ENCODE measurements around the gene GSC2.
A peak's percentile ranks its signal among the peaks of the same experiment; 100 is the strongest.

Gene GSC2

DNA sequence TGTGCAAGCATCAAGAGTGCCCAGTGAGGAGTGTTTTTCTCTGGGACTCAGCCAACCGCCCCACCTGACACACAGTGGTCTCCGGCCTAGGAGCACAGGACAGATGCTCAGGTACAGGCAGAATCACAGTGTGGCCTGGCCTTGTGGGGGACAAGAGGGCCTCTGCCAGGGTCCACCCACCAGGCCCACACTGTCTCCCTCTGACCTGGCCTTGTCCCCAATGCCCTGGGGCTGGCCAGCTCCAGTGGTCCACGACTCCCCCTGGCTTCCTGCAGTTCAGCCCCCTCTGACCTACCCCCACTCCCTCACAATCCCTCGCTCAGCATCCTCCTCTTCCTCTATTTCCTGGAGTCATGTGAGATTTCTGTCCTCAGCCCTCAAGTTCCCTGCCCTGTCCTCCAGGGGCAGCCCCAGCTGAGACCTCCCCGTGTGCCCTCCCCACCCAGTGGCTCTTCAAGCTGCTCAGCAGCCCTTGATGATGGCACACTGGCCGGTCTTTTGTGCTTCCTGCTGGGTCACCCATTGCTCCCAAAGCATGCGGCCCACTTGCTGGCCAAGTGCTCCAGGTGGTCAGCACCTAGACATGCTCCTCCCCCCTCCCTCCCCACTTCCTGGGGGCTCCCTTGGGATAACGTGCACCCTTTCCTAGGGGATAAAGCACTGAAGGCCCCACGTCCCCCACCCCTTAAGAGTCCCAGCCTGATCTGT lies 17.2 kb downstream of the GSC2 start:
- DNase-seq = no peak

DNA sequence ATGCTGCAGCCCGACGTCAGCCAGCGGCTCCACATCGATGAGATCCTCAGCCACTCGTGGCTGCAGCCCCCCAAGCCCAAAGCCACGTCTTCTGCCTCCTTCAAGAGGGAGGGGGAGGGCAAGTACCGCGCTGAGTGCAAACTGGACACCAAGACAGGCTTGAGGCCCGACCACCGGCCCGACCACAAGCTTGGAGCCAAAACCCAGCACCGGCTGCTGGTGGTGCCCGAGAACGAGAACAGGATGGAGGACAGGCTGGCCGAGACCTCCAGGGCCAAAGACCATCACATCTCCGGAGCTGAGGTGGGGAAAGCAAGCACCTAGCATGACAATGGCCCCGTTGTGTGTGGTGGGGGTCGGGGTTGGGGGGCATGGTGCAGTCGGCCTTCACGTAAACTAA lies 17.9 kb downstream of the GSC2 start:
- no peak for DNase-seq

DNA sequence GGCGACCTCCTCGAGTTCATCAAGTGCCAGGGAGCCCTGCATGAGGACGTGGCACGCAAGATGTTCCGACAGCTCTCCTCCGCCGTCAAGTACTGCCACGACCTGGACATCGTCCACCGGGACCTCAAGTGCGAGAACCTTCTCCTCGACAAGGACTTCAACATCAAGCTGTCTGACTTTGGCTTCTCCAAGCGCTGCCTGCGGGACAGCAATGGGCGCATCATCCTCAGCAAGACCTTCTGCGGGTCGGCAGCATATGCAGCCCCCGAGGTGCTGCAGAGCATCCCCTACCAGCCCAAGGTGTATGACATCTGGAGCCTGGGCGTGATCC lies 18.4 kb downstream of the GSC2 start:
- no peak for DNase-seq

DNA sequence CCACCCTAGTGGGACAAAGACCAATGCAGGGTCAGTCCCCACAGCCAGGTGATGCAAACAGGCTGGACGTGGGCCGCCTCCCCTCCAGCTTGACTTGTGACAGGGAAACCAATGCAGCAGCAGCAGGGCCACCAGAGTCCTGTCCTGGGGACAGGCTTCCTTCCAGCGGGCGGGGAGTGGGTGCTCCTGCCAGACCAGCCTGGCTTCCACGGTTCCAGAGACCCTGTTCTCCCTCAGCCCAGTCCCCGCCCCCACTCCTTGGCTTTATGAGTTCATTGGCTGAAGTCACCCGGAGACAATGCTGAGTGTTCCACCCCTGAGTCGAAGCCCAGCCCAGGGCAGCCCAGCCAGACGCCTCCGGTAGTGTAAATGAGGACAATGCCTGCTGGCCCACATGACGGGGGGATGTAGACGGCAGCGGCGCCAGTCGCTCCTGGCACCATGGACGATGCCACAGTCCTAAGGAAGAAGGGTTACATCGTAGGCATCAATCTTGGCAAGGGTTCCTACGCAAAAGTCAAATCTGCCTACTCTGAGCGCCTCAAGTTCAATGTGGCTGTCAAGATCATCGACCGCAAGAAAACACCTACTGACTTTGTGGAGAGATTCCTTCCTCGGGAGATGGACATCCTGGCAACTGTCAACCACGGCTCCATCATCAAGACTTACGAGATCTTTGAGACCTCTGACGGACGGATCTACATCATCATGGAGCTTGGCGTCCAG lies 19.0 kb downstream of the GSC2 start, which contains the start of gene TSSK2:
Gene TSSK2, plus strand, starts transcription at position 350 of the 726 bp plus-strand sequence. Its CDS starts 92 bp downstream, at position 442.
- no peak for DNase-seq

DNA sequence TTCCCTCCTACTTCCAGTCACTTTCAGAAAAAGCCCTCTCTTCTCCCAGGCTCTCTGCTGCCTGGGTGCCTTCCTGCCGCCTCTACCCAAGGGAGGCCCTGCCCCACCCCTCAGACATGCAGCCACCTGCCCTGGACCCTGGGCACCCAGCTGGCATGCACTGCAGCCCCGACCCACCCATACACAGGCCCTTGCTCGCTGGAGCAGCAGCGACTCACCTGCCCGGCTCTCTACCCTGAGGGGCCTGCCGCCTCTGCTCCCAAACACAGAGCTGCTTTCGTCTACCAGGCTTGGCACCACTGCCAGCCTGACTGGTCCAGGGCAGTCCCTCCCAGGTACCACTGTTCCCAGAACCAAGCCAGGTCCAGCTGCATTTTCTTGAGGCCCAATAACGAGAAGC lies 20.2 kb downstream of the GSC2 start:
- no peak for DNase-seq

DNA sequence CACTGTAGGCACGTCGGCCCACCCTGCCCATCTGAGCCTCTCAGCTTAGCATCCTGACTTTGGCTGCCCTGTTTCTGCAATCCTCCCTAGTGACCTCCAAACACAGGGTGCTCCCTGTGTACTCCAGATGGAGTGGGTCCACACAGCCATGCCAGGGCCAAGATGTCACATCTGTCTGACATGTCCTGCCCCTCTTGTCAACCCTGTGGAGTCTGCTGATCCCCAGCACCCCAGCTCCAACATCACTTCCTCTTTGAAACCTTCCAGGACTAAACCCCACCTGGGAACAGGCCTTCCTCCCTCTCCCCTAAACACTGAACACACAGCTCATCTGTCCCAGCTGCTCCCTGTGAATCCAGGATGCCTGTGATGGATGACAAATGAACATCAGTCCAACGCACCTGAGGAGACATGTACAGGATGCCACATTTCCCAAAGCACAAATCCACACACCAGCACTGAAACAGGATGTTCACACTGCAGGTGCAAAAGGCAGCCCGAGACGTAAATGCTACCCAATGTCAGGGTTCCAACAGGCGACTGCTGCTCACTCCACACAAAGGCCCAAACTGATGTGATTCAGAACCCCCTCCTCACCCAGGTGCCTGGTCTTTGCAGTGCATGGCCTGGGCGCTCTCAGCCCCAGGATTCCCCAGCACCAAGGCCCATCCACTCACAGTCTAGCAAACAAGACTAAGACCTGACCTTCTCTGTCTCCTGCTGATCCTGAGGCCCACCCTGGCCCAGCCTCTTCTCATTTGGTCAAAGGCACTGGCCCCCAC lies 21.0 kb downstream of the GSC2 start:
- no peak for DNase-seq

DNA sequence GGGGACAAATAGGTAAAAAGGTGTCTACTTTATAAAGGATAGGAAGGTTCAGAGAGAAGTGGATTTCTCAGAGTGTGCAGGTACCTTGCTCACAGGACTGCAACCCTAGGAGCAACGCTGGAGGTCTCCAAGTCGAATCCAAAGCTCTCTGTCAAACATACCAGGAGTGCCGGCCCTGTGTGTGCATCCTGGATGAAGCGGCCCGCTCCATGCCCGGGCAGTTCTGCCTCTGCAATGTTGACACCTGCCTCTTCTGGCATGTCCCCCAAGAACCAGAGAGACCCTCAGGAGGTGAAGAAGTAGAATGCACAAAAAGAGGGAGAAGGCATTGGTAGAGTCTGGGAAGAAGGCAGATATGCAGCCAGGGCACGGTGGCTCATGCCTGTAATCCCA lies 22.1 kb downstream of the GSC2 start:
- DNase-seq = no peak

DNA sequence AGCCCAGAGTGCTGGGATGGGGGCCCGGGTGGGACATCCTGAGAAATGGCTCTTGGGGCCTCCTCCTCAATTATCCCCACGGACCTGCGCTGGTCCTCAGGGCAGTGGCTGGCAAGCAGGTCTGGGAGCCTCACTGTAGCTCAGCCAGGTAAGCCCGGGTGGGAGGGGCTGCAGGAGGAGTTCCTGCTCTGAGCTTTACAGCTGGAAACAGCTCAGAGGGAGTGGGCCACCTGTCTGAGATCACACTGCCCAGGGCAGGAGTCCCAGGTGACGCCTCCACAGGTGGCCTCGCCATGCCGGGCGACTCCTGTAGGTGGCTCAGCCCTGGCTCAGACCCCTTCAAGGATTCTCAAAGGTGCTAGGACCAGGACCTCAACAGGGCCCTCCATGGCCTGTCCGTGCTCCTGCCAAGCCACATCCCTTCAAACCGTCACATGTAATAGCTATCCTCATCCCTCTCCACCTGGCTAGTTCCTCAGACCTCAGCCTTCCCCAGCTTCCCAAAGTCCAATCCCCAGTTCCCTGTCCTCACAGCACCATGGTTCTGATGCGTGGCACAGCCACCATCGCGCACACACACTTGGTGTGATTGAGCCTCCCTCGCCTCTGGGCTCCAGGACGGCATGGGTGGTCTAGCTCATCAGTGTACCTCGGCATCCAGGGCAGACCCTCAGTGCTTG lies 22.6 kb downstream of the GSC2 start:
- DNase-seq = no peak

DNA sequence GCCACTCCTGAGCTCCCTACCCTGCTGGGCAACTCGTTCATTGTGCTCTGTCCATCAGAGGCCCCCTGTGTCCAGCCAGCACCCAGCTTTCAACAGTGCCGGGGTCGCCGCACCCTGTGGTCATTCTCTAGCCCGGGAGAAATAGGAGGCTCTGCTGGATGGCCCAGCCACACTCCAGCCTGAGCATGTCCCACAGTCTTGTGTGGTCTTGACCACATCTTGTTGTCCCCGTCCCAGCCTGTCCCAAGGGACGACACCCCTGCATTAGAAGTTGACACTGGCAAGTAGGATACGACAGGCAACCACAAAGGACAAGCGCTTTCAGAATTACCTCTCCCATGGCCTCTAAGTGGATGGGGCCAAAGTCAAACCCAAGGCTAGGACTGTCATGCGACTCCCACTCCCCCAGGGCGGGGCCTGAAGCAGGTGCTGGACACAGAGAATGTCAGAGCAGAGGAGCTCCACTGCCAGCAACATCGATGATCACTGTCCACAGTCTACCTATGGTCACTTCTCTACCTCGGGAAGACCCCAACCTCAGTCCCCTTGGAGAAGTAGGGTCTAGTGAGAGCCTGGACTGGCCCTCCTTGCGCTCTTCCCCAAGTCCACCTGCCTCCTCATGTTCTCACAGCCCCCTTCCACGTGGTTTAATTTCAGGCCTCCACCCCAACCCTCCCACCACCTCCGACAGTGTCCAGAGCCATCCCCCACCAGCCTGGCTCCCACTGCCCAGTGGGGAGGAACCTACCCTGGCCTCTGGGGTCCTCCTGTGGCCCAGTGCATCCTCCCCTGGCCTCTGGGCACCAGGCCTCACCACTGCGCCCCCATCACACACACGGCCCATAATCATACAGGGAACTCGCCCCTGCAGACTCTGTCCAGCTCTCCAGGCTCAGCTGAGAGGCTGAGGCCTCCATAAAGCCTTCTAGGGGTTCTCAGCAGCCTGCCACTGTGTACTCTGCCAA lies 23.5 kb downstream of the GSC2 start:
- DNase-seq = no peak

DNA sequence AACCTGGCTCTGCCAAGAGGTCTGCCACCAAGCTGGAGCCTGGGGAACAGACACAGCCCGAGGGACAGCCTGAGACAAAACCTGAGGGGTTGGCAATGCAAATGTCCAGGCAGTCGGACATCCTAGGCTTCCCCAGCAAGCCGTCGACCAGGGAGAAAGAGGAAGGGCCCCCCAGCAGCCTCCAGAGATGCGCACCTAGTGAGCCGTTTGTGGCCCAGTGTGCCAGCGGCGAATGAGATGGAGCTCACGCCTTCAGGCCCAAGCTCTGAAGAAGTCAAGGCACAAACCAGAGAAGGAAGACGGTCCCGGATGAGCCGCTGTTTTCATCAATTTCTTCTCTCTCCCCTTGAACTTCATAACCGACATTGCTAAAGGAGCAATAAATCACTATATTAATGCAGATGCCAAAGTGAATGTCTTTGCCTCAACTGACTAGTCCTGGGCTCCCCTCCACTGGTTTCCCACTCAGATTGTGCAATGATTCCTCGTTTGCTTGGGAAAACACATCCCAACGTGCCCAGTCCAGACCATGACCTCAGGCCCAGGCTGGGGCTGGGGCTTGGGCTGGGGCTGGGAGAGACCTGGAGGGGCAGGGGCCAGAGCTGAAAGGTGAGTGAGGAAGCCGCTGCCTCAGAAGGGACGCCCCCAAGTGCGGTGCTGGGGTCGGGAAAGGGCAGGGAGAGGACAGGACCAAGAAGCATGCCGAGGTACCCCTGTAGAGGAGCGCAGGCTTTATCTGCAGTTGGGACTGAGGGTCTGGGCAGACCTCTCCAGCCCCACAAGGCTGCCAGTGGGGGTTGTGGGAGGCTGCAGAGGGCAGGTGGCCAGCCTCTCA lies 24.4 kb downstream of the GSC2 start:
- DNase-seq = no peak

DNA sequence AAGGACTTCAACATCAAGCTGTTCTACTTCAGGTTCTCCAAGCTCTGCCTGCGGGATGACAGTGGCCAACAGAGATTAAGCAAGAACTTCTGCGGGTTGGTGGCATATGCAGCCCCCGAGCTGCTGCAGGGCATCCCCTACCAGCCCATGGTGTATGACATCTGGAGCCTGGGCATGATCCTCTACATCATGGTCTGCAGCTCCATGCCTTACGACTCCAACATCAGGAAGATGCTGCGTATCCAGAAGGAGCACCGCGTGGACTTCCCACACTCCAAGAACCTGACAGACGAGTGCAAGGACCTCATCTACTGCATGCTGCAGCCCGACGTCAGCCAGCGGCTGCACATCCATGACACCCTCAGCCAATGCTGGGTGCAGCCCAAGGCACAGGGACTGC lies 25.1 kb downstream of the GSC2 start:
- no peak for DNase-seq

DNA sequence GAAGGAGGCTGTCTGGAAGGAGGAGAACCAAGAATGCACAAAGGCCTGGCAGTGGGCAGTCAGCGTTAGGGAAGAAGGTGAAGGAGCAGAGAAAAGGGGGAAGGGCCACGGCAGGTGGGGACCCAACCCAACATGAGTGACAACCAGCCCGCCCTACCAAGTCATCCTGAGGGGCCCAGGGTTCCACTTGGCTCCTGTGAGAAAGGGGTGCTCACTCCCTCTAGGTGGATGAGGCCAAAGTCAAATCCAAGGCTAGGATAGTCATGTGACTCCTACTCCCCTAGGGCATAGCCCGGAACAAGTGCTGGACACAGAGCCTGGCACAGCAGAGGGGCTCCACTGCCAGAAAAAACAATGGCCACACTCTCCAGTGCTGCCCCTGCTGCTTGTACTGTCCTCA lies 25.7 kb downstream of the GSC2 start:
- DNase-seq = no peak

DNA sequence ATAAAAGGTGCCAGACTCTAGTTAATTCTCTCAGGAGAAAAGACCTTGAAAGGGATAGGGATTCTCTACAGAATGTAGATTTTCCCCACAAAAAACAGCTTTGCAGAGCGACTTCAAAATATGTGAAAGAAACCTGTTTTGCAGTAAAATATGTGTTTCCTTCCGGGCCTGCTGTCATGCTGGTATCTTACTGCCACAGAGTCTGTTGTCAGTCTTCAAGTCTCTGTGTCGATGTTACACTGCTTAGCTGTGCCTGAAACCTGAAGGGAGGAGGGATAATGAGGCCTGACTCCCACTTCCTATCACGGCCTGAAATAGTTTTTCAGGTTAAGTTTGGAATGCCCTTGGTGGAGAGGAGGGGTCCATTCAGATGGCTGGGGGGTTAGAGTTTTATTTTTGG lies 26.2 kb downstream of the GSC2 start:
- DNase-seq = no peak

DNA sequence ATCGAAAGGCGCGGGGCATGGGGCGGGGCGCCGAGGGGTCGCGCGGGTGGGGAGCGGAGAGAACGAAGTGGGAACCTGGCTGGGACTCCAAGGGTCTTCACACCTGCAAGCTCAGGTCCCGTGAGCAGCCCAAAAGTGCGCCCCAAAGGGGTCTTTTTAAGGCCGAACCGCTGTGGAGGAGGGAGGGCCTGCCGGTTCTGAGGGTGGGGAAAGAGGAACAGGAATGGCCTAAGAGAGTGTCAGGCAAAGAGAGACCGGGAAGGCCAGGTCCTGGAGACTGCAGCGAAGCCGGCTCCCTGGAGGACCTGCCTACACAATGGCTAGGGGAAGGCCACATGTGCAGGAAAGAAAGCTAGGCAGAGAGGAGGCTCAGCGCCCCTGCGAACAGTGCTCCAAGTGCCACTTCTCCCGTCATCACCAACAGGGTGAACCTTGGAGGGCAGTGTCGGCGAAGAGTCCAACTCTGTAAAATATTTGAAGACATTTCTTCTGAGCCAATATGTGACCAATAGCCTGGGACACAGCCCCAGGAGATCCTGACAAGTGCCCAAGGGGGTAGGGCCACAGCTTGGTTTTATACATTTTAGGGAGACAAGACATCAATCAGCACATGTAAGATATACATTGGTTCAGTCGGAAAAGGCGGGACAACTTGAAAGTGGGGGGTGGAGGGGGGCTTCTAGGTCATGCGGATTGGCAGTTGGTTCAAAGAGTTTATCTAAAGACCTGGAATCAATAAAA lies 27.2 kb downstream of the GSC2 start:
- no peak for DNase-seq

DNA sequence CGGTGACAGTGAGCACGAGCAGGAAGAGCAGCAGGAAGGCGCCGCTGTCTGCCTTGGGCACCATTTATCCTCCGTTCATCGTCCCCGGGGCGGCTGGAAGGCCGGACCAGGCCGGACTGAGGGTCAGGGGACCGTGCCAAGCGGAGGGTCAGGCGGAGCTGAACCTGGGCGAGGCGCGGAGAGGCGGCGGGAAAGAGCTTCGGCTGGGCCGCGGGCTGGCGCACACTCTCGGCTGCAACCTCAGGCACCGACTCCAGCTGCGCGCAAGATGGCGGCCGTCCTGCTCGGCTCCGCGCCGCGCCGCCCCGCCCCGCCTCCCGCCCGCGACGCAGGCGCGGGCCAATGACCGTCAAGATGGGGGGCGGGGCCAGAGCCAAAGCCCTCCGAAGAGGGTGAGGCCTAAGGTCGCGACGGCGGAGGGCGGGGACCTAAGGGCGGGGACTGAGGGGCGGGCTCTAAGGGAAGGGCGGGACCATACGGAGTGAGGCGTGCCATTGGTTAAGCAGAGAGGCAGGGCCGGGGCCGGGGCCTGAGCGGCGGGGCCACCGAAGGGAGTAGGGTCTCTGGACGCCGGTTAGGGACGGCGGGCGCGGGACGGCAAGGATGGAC lies 27.8 kb downstream of the GSC2 start, which contains the start of gene DGCR2:
Gene DGCR2, minus strand, starts transcription at position 270 of the 609 bp plus-strand sequence. Its CDS starts 206 bp downstream, at position 64.
- peak; percentile 95 for DNase-seq

DNA sequence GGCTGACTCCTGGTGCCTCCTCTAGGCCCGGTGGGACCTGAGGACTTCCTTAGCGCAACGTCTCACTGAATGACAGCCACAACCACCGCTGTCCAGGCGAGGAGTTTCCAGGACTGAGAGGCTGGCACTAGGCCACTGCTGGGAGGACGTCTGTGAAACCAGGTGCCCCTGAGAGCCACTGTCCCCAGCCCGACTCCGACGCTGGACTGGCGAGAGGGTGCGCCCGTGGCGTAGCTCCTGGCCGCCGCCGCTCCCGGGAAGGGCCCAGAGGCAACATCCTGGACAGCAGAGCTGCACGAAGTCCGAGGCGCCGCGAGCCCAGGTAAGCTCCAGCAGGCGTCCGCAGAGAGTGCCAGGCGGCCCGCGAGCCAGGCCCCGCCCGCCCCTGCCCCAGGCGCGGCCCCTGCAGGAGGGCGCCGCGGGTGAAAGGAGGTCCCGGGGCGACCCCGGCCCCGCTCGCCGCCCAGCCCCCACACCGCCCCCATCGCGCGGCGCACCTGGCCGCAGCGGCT lies 28.4 kb downstream of the GSC2 start:
- peak; percentile 33 for DNase-seq

DNA sequence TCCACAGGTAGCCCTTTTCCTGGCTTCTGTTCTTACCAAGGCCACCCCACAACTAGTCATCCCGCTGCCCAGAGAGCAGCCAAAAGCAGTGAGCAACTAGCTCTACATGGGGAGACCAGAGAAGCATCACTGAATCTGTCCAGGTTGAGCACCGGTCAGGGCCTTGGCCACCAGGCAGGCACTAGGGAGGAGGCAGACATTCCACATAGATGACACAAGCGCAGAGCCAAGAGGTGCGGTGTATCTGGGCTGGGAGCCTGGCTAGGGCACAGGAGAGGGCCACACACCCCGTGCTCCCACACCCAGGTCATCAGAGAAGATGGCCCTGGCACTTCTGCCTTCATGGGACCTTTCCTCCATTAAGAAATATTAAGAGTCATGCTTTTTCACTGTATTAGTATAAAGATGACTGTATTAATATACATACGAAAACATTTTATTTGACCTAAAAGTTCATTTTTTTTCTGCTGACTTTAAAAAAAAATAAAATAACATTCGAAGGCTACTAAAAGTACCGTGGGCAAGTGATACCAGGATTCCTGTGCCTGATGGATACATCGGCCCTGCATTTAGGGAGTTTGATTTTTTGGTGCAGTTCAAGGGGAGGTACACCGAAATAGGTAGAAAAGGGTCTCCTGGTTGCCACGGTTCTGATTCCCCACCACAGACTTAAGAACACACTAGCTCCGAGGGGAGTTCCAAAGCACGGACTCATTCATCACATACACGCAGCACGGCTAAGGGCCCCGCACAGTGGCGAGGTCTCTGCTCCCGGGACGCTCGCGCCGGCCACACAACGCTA lies 29.1 kb downstream of the GSC2 start:
- no peak for DNase-seq

DNA sequence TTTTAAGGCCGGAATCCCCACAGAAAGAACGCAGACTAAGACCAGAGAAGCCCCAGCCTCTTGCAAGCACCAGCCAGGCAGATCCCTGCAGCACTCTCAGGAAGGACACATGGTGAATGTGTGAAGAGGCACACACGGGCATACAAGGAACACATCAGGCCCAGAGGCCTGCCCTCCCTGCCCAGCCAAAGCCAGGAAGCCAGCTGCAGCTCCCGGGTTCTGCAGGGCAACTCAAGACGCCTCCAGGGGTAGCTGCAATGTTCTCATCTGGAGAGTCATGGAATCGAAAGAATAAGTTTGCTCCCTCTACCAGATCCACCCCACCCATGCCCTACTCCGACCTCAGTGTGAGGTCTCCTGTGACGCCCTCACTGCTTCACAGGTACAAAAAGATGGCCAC lies 30.1 kb downstream of the GSC2 start:
- no peak for DNase-seq

Measured in effector CD8-positive, alpha-beta T cell (primary cell).